Mesenchymal stem cell (in vitro differentiated cells and primary cell): Measurements from ENCODE around the gene ALDH3B1.

Experiments
- DNase-seq: peaks from one replicate; pipeline ENCODE4 v3.0.0-alpha.2; 2013
- H2AFZ ChIP-seq: one replicate; pipeline ENCODE4 v1.6.1; 2013; ENCODE audit warnings: low read depth, mild to moderate bottlenecking, control low read depth, inconsistent platforms, low read length, moderate library complexity
- H2AK5ac ChIP-seq: 2 replicates; pipeline ENCODE4 v1.6.1; 2013; ENCODE audit warnings: low read length, moderate library complexity, mild to moderate bottlenecking, inconsistent platforms; ENCODE audit not compliant: severe bottlenecking
- H2BK120ac ChIP-seq: one replicate; pipeline ENCODE4 v1.6.1; 2013; ENCODE audit warnings: low read depth, mild to moderate bottlenecking, inconsistent platforms, low read length, moderate library complexity
- H2BK12ac ChIP-seq, 2 experiments: one replicate each; pipeline ENCODE4 v1.6.1; 2013; ENCODE audit warnings: inconsistent platforms in 2 of 2, low read length in 2 of 2, mild to moderate bottlenecking in 2 of 2, moderate library complexity in 2 of 2, control low read depth in 1 of 2
- H2BK15ac ChIP-seq: one replicate; pipeline ENCODE4 v1.6.1; 2013; ENCODE audit warnings: mild to moderate bottlenecking, low read depth, inconsistent platforms; ENCODE audit not compliant: poor library complexity, severe bottlenecking
- H2BK5ac ChIP-seq: 2 replicates; pipeline ENCODE4 v1.6.1; 2013; ENCODE audit warnings: low read depth, mild to moderate bottlenecking, low read length, control low read depth, inconsistent platforms; ENCODE audit not compliant: poor library complexity, severe bottlenecking
- H3K14ac ChIP-seq, 2 experiments: one replicate each; pipeline ENCODE4 v1.6.1; 2013; ENCODE audit warnings: inconsistent platforms in 2 of 2, low read length in 2 of 2, control low read depth in 1 of 2, mild to moderate bottlenecking in 1 of 2, moderate library complexity in 1 of 2
- H3K18ac ChIP-seq, 2 experiments: one replicate each; pipeline ENCODE4 v1.6.1; 2013; ENCODE audit warnings: inconsistent platforms in 2 of 2, low read length in 2 of 2, control low read depth in 1 of 2, low read depth in 1 of 2, mild to moderate bottlenecking in 1 of 2
- H3K23ac ChIP-seq, 2 experiments: one replicate each; pipeline ENCODE4 v1.6.1; 2013; ENCODE audit warnings: inconsistent platforms in 2 of 2, low read length in 2 of 2, mild to moderate bottlenecking in 2 of 2, moderate library complexity in 2 of 2, control low read depth in 1 of 2
- H3K27ac ChIP-seq: 2 replicates; pipeline ENCODE4 v1.5.1; 2013; ENCODE audit warnings: mild to moderate bottlenecking, moderate library complexity, low read length, control low read depth, inconsistent platforms; ENCODE audit not compliant: poor library complexity, severe bottlenecking
- H3K27me3 ChIP-seq, 2 experiments: 2 replicates each; pipeline versions ENCODE4 v1.6.1 to v1.7.0; 2013; ENCODE audit warnings: low read length in 2 of 2, mild to moderate bottlenecking in 2 of 2, moderate library complexity in 2 of 2, control low read depth in 1 of 2, inconsistent platforms in 1 of 2; ENCODE audit not compliant: control insufficient read depth in 1 of 2, insufficient read depth in 1 of 2
- H3K36me3 ChIP-seq, 2 experiments: 2 replicates each; pipeline versions ENCODE4 v1.6.1 to v1.7.0; 2013; ENCODE audit warnings: low read length in 2 of 2, control low read depth in 1 of 2, inconsistent platforms in 1 of 2, low read depth in 1 of 2, mild to moderate bottlenecking in 1 of 2; ENCODE audit not compliant: insufficient read depth in 2 of 2, control insufficient read depth in 1 of 2
- H3K4ac ChIP-seq, 2 experiments: one replicate each; pipeline ENCODE4 v1.6.1; 2013; ENCODE audit warnings: inconsistent platforms in 2 of 2, low read length in 2 of 2, mild to moderate bottlenecking in 2 of 2, moderate library complexity in 2 of 2, control low read depth in 1 of 2, low read depth in 1 of 2
- H3K4me1 ChIP-seq: 2 replicates; pipeline ENCODE4 v1.6.1; 2013; ENCODE audit warnings: low read depth, low read length, control low read depth; ENCODE audit not compliant: control insufficient read depth, insufficient read depth
- H3K4me2 ChIP-seq: 2 replicates; pipeline ENCODE4 v1.6.1; 2013; ENCODE audit warnings: low read length, mild to moderate bottlenecking, inconsistent platforms; ENCODE audit not compliant: poor library complexity, severe bottlenecking
- H3K4me3 ChIP-seq, 2 experiments: 2 replicates each; pipeline versions ENCODE4 v1.5.1 to v1.7.0; 2013; ENCODE audit warnings: low read length in 2 of 2, mild to moderate bottlenecking in 2 of 2, control low read depth in 1 of 2, low read depth in 1 of 2; ENCODE audit not compliant: insufficient read depth in 1 of 2
- H3K79me1 ChIP-seq: replicated peaks from 2 replicates; pipeline ENCODE4 v1.6.1; 2013; ENCODE audit warnings: mild to moderate bottlenecking, control low read depth, low read length, inconsistent platforms; ENCODE audit not compliant: poor library complexity, severe bottlenecking
- H3K9ac ChIP-seq: 2 replicates; pipeline ENCODE4 v1.7.0; 2013; ENCODE audit warnings: mild to moderate bottlenecking, low read length, moderate library complexity
- H3K9me3 ChIP-seq: 2 replicates; pipeline ENCODE4 v1.7.0; 2013; ENCODE audit warnings: mild to moderate bottlenecking, low read length; ENCODE audit not compliant: control insufficient read depth
- H4K8ac ChIP-seq: one replicate; pipeline ENCODE4 v1.6.1; 2013; ENCODE audit warnings: inconsistent platforms, mild to moderate bottlenecking, low read length, moderate library complexity
- H4K91ac ChIP-seq: one replicate; pipeline ENCODE4 v1.6.1; 2013; ENCODE audit warnings: mild to moderate bottlenecking, low read length, inconsistent platforms
- WGBS: methylation state at CpG from one replicate; pipeline ENCODE4 v1.1.7; 2013; ENCODE audit warnings: mixed read lengths; 5-methylcytosine and 5-hydroxymethylcytosine counted together

ALDH3B1 gene

DNA sequence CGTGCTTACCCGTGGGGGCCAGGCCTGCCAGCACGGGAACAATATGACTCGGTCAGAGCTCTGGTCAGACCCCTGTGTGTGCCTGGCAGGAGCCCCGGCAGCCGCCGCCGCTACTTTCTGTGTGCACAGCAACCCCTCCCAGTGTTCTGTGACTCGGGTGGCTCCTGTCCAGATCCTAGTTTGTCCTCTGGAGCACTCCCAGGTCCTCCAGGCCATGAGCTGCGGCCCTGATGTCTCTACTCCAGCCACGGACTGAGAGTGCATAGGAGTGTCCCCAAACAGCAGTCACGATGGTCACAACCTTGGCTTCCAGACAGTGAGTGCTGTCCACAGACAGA is 23.6 kb downstream of the ALDH3B1 start:
- no peak overlapping the region for H2BK15ac ChIP-seq
- no peak overlapping the region for H4K91ac ChIP-seq
- H2BK5ac ChIP-seq = no peak overlapping the region
- no peak overlapping the region for H3K27ac ChIP-seq
- no peak overlapping the region for H2AFZ ChIP-seq
- H3K4me2 ChIP-seq = no peak overlapping the region
- no peak overlapping the region for H2BK12ac ChIP-seq
- no peak overlapping the region for H3K4ac ChIP-seq
- no peak for DNase-seq
- WGBS = 94% methylated on average over 12 of the region's 12 CpGs
- peak overlapping the region; percentile 61 for H3K9ac ChIP-seq
- peaks cover 33 to 42% of the 10 kb centered on the region in 2 experiments for H3K36me3 ChIP-seq
- no peaks in the 10 kb centered on the region for H3K27me3 ChIP-seq
- H3K9me3 ChIP-seq = no peaks in the 10 kb centered on the region
- no peak overlapping the region for H2AK5ac ChIP-seq
- no peak overlapping the region for H3K14ac ChIP-seq
- no peak overlapping the region for H3K23ac ChIP-seq
- peaks cover 31% of the 10 kb centered on the region for H3K79me1 ChIP-seq
- peak overlapping the region in 1 of 2 experiments; percentile 36 for H3K4me3 ChIP-seq
- peaks cover 40% of the 10 kb centered on the region for H3K4me1 ChIP-seq
- no peak overlapping the region for H4K8ac ChIP-seq
- no peak overlapping the region for H2BK120ac ChIP-seq
- H3K18ac ChIP-seq = no peak overlapping the region

DNA sequence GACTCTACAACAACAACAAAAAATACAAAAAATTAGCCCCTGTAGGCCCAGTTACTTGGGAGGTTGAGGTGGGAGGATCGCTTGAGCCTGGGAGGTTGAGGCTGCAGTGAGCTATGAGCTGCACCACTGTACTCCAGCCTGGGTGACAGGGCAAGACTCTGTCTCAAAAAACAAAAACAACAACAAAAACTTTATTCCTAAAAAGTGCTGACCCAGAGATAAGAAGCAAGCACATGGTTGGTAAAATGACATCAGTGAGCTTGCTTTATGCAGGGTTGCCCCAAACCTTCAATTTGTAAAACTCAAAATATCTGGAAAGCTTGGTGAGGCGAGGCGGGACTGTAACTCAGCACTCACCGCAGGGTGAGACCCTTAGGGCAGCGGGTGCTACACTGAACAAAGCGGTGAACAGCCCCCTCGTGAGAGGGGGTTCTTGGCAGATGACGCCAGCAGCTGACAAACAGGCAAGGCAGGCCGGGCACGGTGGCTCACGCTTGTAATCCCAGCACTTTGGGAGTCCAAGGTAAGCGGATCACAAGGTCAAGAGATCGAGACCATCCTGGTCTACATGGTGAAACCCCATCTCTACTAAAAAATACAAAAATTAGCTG is 25.2 kb downstream of the ALDH3B1 start:
- DNase-seq = no peak
- peaks cover 29% of the 10 kb centered on the region for H3K79me1 ChIP-seq
- H2BK12ac ChIP-seq = no peak overlapping the region
- H4K8ac ChIP-seq = no peak overlapping the region
- no peak overlapping the region for H3K14ac ChIP-seq
- no peak overlapping the region for H3K23ac ChIP-seq
- no peaks in the 10 kb centered on the region for H3K27me3 ChIP-seq
- no peak overlapping the region for H3K9ac ChIP-seq
- no peak overlapping the region for H3K4ac ChIP-seq
- no peak overlapping the region for H2AK5ac ChIP-seq
- H3K4me1 ChIP-seq = peaks cover 40% of the 10 kb centered on the region
- no peak overlapping the region for H2BK15ac ChIP-seq
- H3K18ac ChIP-seq = no peak overlapping the region
- no peak overlapping the region for H2BK120ac ChIP-seq
- no peak overlapping the region for H3K4me2 ChIP-seq
- H2AFZ ChIP-seq = no peak overlapping the region
- H2BK5ac ChIP-seq = no peak overlapping the region
- no peaks in the 10 kb centered on the region for H3K9me3 ChIP-seq
- 94% methylated on average over 13 of the region's 13 CpGs for WGBS
- no peak overlapping the region for H3K4me3 ChIP-seq
- H3K36me3 ChIP-seq = peaks cover 33 to 42% of the 10 kb centered on the region in 2 experiments
- H3K27ac ChIP-seq = no peak overlapping the region
- H4K91ac ChIP-seq = no peak overlapping the region

DNA sequence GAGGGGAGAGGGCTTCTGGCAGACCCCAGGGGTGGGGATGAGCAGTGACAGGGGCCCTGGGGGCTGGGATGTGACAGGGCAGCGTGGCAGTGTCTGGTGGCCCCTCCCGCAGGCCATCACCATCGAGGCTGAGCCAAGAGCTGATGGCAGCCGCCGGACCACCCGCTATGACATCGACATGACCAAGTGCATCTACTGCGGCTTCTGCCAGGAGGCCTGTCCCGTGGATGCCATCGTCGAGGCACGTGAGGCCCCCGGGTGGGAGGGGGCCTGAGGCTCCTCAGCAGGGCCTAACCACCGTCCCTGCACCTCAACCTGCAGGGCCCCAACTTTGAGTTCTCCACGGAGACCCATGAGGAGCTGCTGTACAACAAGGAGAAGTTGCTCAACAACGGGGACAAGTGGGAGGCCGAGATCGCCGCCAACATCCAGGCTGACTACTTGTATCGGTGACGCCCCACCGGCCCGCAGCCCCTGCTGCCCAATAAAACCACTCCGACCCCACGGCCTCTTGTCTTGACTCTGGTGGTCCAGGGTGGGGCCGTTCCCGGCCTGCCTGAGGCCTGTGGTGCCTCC is 26.1 kb downstream of the ALDH3B1 start:
- Histone ChIP-seq H2BK120ac (no peak overlapping the region), H3K27me3 (no peaks in the 10 kb centered on the region), H3K4me3 (no peak overlapping the region), H3K9ac (no peak overlapping the region), H3K79me1 (peaks cover 29% of the 10 kb centered on the region), H3K4ac (no peak overlapping the region), H3K18ac (no peak overlapping the region), H2BK15ac (no peak overlapping the region), H3K23ac (no peak overlapping the region), H3K27ac (no peak overlapping the region), H4K8ac (no peak overlapping the region), H2AK5ac (no peak overlapping the region), H2BK5ac (no peak overlapping the region), H2BK12ac (no peak overlapping the region), H3K36me3 (peaks cover 33 to 48% of the 10 kb centered on the region in 2 experiments), H3K9me3 (no peaks in the 10 kb centered on the region), H3K4me2 (no peak overlapping the region), H2AFZ (no peak overlapping the region), H4K91ac (no peak overlapping the region), H3K4me1 (peaks cover 49% of the 10 kb centered on the region), H3K14ac (no peak overlapping the region)
- no peak for DNase-seq
- WGBS = 93% methylated on average over 26 of the region's 27 CpGs

DNA sequence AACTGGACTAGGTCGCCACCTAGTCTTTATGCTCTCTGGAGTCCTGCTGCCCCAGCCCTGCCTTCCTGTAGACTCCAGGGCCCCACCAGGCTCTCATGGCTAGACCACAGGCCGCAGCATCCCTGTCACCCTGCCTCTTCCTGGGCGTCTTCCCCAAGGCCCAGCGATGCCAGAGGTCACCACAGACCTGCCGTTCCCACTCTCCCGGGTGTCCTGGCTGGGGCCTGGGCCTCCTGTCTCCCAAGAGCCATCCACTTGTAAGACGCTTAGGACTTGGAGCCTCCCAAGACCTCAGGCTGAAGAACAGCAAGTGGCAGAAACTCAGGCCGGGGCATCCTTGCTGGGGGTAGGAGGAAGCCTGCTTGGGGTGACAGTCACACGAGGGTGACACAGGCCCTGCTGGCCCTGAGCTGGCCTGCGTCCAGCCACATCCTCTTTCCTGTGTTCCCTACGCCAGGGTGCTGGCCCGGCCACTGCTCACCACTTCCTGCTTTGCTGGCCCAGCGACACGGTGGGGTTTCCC is 26.7 kb downstream of the ALDH3B1 start:
- H3K9me3 ChIP-seq = no peaks in the 10 kb centered on the region
- H3K4ac ChIP-seq = peak overlapping the region in 1 of 2 experiments; percentile 35
- no peak overlapping the region for H3K4me3 ChIP-seq
- no peak overlapping the region for H3K23ac ChIP-seq
- H2BK120ac ChIP-seq = no peak overlapping the region
- no peak overlapping the region for H3K4me2 ChIP-seq
- no peak overlapping the region for H3K18ac ChIP-seq
- H3K27me3 ChIP-seq = no peaks in the 10 kb centered on the region
- H2AK5ac ChIP-seq = no peak overlapping the region
- no peak overlapping the region for H3K14ac ChIP-seq
- no peak overlapping the region for H3K9ac ChIP-seq
- peak overlapping the region; percentile 12 for H4K8ac ChIP-seq
- H3K27ac ChIP-seq = no peak overlapping the region
- H2BK5ac ChIP-seq = no peak overlapping the region
- H2BK12ac ChIP-seq = peak overlapping the region in 1 of 2 experiments; percentile 25
- WGBS = 86% methylated on average over 14 of the region's 14 CpGs
- H3K36me3 ChIP-seq = peaks cover 36 to 54% of the 10 kb centered on the region in 2 experiments
- no peak overlapping the region for H2BK15ac ChIP-seq
- peaks cover 50% of the 10 kb centered on the region for H3K4me1 ChIP-seq
- no peak overlapping the region for H4K91ac ChIP-seq
- H3K79me1 ChIP-seq = peaks cover 29% of the 10 kb centered on the region
- H2AFZ ChIP-seq = no peak overlapping the region
- DNase-seq = no peak
